ENCODE measurements around the gene TTLL7. TPM values are rescaled to one million over a fixed set of nuclear protein-coding genes. Genes with fewer than 3 reads are reported as not detected.
A peak's percentile ranks its signal among the peaks of the same experiment; 100 is the strongest.

TTLL7 gene
- total and polyA plus RNA-seq, 8 donors: 1.4 to 50.8 (median 8.5) TPM

DNA sequence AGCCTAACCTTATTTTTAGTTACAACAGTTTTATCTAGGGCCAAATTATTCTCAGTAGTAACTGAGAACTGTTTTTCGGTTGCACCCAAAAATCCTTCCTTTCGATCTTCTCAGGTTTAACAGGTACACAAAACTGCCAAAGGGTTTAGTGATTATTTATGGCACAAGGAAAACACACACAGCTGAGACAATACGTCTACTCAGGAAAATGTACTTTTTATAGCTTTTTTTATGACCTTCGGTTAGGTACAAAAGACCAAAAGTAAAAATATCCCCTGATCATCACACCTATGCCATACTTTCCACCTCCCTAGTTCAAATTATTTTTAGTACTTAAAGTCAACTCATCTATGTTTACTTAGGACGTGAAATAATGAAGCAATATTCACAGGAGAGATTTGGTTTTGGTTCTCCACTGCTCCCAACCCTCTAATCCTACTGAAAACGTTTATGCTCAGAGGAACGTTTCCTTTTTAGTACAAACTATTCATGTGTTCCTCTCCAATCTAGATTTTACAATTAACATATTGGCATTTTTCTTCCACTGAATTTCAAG lies 48.7 kb downstream of the TTLL7 start:
- Histone ChIP-seq H3K4me3 (no peak overlapping the region), H3K27me3 (no peaks in the 10 kb centered on the region), H3K36me3 (peaks cover 0 to 6% (median 0%) of the 10 kb centered on the region in 4 donors), H3K4me1 (no peaks in the 10 kb centered on the region), H3K27ac (no peak overlapping the region), H3K9me3 (no peaks in the 10 kb centered on the region)
- intact Hi-C loops (cut with DNase I; ENCODE audit: low total_unique reads): no loop called here
- 57 to 70% (median 58%) methylated on average over 7 of the region's 7 CpGs for WGBS, 5 donors
- no peak for DNase-seq
- no peak for TF ChIP-seq POLR2AphosphoS5 (IDR thresholded peaks at IDR 0.05)

GRCh38 chr1:83942914-83943313 lies 56.0 kb downstream of the TTLL7 start:
- peaks cover 0 to 4% (median 0%) of the 10 kb centered on the region in 4 donors for H3K9me3 ChIP-seq
- 81 to 89% (median 85%) methylated on average over 3 of the region's 3 CpGs for WGBS, 5 donors
- intact Hi-C loops (cut with DNase I; ENCODE audit: low total_unique reads): no loop called here

GRCh38 chr1:83934550-83934949 lies 64.4 kb downstream of the TTLL7 start:
- Histone ChIP-seq H3K9me3 (no peaks in the 10 kb centered on the region), H3K4me1 (no peaks in the 10 kb centered on the region), H3K27ac (no peak overlapping the region), H3K36me3 (peaks cover 0 to 9% (median 5%) of the 10 kb centered on the region in 4 donors), H3K27me3 (no peaks in the 10 kb centered on the region), H3K4me3 (no peak overlapping the region)
- intact Hi-C loops (cut with DNase I; ENCODE audit: low total_unique reads): loop anchor here (5.0 kb wide), 1 partner anchor 188 kb away; no protein-coding TSS in a partner anchor
- no peak for DNase-seq
- no peak for TF ChIP-seq POLR2AphosphoS5 (IDR thresholded peaks at IDR 0.05)
- no peak for TF ChIP-seq POLR2A (IDR thresholded peaks at IDR 0.05)
- TF ChIP-seq EP300 (IDR thresholded peaks at IDR 0.05): no peak
- no peak for TF ChIP-seq CTCF (IDR thresholded peaks at IDR 0.05)

More at GRCh38 chr1:83942914-83943313, 56.0 kb downstream of the TTLL7 start:
- no peak overlapping the region for H3K4me3 ChIP-seq
- no peak overlapping the region for H3K27ac ChIP-seq
- no peak for DNase-seq
- no peaks in the 10 kb centered on the region for H3K4me1 ChIP-seq
- no peak for TF ChIP-seq CTCF (IDR thresholded peaks at IDR 0.05)
- no peak for TF ChIP-seq EP300 (IDR thresholded peaks at IDR 0.05)
- TF ChIP-seq POLR2AphosphoS5 (IDR thresholded peaks at IDR 0.05): no peak
- no peak for TF ChIP-seq POLR2A (IDR thresholded peaks at IDR 0.05)
- H3K36me3 ChIP-seq: peaks cover 0 to 6% (median 0%) of the 10 kb centered on the region in 4 donors
- no peaks in the 10 kb centered on the region for H3K27me3 ChIP-seq

DNA sequence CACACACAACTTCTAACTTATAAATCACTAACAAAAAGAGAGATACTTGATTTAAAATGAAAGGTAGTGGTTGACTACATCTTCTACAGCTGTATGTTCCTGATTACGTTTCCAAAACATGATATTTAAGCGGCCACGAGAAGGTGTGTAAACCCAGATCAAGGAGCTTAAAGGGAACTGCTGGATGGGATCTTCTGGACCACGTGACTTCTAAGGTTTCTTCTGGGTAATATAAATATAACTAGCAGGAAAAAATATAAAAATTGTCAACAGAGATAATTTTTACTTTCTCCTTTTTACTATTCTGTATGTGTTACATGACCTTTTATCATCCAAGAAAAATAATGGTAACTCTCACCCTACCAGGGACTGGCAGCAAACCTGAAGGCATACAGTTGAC lies 66.2 kb downstream of the TTLL7 start:
- no peak for TF ChIP-seq EP300 (IDR thresholded peaks at IDR 0.05)
- Histone ChIP-seq H3K36me3 (peaks cover 0 to 7% (median 5%) of the 10 kb centered on the region in 4 donors), H3K4me1 (peaks cover 0 to 13% (median under 1%) of the 10 kb centered on the region in 4 donors), H3K4me3 (no peak overlapping the region), H3K27me3 (no peaks in the 10 kb centered on the region), H3K27ac (no peak overlapping the region), H3K9me3 (no peaks in the 10 kb centered on the region)
- 80 to 91% (median 87%) methylated on average over 4 of the region's 4 CpGs for WGBS, 5 donors
- no peak for DNase-seq
- intact Hi-C loops (cut with DNase I; ENCODE audit: low total_unique reads): loop anchor here (5.0 kb wide), 1 partner anchor 190 kb away; no protein-coding TSS in a partner anchor

DNA sequence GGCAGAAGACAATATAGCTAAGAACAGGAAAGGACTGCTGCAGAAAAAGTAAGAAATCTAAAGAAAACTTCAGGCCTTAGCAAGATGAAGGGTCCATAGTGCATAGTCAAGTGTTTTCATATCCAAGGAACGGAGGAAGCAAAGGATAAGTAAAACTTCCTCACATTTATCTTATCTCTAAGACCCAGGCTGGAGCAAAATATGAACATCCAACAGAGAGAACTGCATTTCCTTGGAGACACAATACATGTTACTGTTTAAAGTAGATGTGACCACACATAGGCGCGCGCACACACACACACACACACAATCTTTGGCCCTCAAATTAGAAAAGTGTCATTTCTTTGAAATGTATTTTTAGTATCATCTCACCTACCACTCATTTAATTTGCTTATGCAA lies 66.7 kb downstream of the TTLL7 start:
- no peaks in the 10 kb centered on the region for H3K27me3 ChIP-seq
- no peaks in the 10 kb centered on the region for H3K9me3 ChIP-seq
- DNase-seq: no peak
- 82 to 89% (median 86%) methylated on average over 4 of the region's 4 CpGs for WGBS, 5 donors
- H3K36me3 ChIP-seq: peaks cover 0 to 3% (median 1%) of the 10 kb centered on the region in 4 donors
- H3K4me1 ChIP-seq: peaks cover 0 to 17% (median 3%) of the 10 kb centered on the region in 4 donors
- no peak for TF ChIP-seq POLR2A (IDR thresholded peaks at IDR 0.05)
- TF ChIP-seq EP300 (IDR thresholded peaks at IDR 0.05): no peak
- intact Hi-C loops (cut with DNase I; ENCODE audit: low total_unique reads): loop anchor here (5.0 kb wide), 1 partner anchor 190 kb away; no protein-coding TSS in a partner anchor
- no peak overlapping the region for H3K4me3 ChIP-seq
- H3K27ac ChIP-seq: no peak overlapping the region

GRCh38 chr1:83931658-83932253 lies 67.2 kb downstream of the TTLL7 start:
- intact Hi-C loops (cut with DNase I; ENCODE audit: low total_unique reads): loop anchor here (5.0 kb wide), 1 partner anchor 191 kb away; no protein-coding TSS in a partner anchor
- Histone ChIP-seq H3K9me3 (no peaks in the 10 kb centered on the region), H3K27me3 (no peaks in the 10 kb centered on the region), H3K27ac (no peak overlapping the region), H3K4me1 (peaks cover 0 to 22% (median 7%) of the 10 kb centered on the region in 4 donors), H3K4me3 (no peak overlapping the region), H3K36me3 (no peaks in the 10 kb centered on the region)
- 1 to 9% (median 3%) methylated on average over 2 of the region's 2 CpGs for WGBS, 5 donors
- peak in 1 of 2 donors; percentile 79 for DNase-seq
- TF ChIP-seq POLR2A (IDR thresholded peaks at IDR 0.05) (no peak), EP300 (IDR thresholded peaks at IDR 0.05) (no peak), POLR2AphosphoS5 (IDR thresholded peaks at IDR 0.05) (no peak), CTCF (IDR thresholded peaks at IDR 0.05) (peak in 5 of 7 experiments; percentile 57 to 68 (median 63))
